ENCODE results near the gene NDFIP2.
"Not testable (repeated sequence)": the region's sequence is repeated elsewhere in the genome, so short reads cannot be mapped to it uniquely, and the experiment has no call there.

The NDFIP2 gene

GRCh38 chr13:79540504-79540903 is 59.5 kb downstream of the NDFIP2 start:
- DNase-seq: no peak

- DNase-seq: peak; percentile 4
Measured at GRCh38 chr13:79541426-79542049, 60.6 kb downstream of the NDFIP2 start.

- DNase-seq: no peak
Measured at GRCh38 chr13:79543883-79544282, 62.9 kb downstream of the NDFIP2 start.

- no peak for DNase-seq
Measured at GRCh38 chr13:79547211-79548195, 66.5 kb downstream of the NDFIP2 start.

- DNase-seq: no peak
Measured at GRCh38 chr13:79548902-79549301, 67.9 kb downstream of the NDFIP2 start.

GRCh38 chr13:79549355-79550106 is 68.6 kb downstream of the NDFIP2 start:
- no peak for DNase-seq

GRCh38 chr13:79557666-79558065 is 76.7 kb downstream of the NDFIP2 start:
- no peak for DNase-seq

- DNase-seq: no peak
Measured at GRCh38 chr13:79560954-79561353, 80.0 kb downstream of the NDFIP2 start.

GRCh38 chr13:79562557-79562956 is 81.6 kb downstream of the NDFIP2 start:
- no peak for DNase-seq

- no peak for DNase-seq
Measured at GRCh38 chr13:79566118-79566517, 85.2 kb downstream of the NDFIP2 start.

- DNase-seq: no peak
Measured at GRCh38 chr13:79571147-79571546, 90.2 kb downstream of the NDFIP2 start.

- not testable (repeated sequence) for DNase-seq
Measured at GRCh38 chr13:79573892-79574291, 92.9 kb downstream of the NDFIP2 start.

- no peak for DNase-seq
Measured at GRCh38 chr13:79581870-79582315, 100.9 kb downstream of the NDFIP2 start.

- DNase-seq: no peak
Measured at GRCh38 chr13:79582896-79583295, 101.9 kb downstream of the NDFIP2 start.

GRCh38 chr13:79585033-79585432 is 104.1 kb downstream of the NDFIP2 start:
- DNase-seq: no peak

- DNase-seq: no peak
Measured at GRCh38 chr13:79589603-79590393, 108.8 kb downstream of the NDFIP2 start.

GRCh38 chr13:79590394-79590676 is 109.4 kb downstream of the NDFIP2 start:
- no peak for DNase-seq

- DNase-seq: no peak
Measured at GRCh38 chr13:79591493-79591892, 110.5 kb downstream of the NDFIP2 start.

- DNase-seq: no peak
Measured at GRCh38 chr13:79593121-79593520, 112.2 kb downstream of the NDFIP2 start.

GRCh38 chr13:79593641-79594275 is 112.8 kb downstream of the NDFIP2 start:
- no peak for DNase-seq

GRCh38 chr13:79600146-79600545 is 119.2 kb downstream of the NDFIP2 start:
- DNase-seq: not testable (repeated sequence)

GRCh38 chr13:79602936-79603335 is 122.0 kb downstream of the NDFIP2 start:
- no peak for DNase-seq
